Stimulated activated CD4-positive, alpha-beta T cell treated with anti-CD3 and anti-CD28 coated beads, Interleukin-4, amount 100 ng/mL, for 1 hour (primary cell): ENCODE measurements around the gene NUDT15.
"Not testable (repeated sequence)": the region's sequence is repeated elsewhere in the genome, so short reads cannot be mapped to it uniquely, and the experiment has no call there.

ENCODE experiments used
- DNase-seq: peaks from one replicate; pipeline ENCODE4 v3.0.0-alpha.2; 2020

The NUDT15 gene

DNA sequence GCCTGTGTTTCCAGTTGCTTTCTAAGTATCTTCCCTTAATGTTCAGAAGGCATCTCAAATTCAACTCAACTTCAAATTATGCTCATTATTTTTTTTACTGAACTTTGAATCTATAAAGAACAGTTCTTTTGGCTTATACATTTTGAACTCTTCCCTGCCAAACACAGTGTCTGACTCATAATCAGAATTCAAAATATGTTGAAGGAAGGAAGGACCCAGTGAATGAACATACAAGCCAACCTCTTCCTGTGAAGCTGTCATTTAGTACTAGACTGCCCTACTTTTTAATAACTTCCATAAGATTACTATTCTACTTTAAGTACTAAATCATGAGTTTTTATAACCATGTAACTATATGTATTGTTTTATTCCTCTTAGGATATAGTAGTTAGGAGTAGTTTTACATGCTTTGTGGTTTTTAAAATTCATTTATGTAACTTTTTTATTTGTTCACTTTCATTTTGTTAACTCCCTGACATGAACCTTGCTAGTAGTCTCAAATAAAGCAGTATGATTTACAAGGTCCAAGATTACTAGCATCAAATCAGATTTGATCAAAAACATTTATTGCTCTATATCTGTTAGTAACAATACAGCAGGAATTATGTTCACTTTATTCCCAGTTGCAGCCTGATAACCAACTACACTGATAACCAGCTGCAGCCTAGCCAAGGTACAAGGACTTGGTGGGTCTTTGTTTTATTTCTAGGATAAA is 6.4 kb downstream of the NUDT15 start:
- no peak for DNase-seq

DNA sequence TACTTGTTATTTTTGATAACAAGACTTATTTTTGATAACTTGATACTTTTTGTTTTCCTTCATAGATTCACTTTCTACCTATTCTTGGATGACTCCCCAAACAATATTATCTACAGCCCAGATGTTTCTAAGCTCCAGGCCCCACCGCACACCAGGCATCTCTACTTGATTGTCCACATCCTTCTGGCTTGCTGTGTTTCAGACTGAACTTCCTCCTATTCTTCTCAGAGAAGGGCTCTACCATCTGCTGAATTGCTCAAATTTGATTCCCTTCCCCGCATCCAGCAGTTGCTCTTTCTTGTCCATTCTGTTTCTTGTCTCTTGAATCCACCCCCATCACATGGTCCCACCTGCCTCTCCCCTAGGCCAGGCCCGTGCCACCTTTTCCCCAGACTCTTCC is 13.0 kb downstream of the NUDT15 start:
- DNase-seq = no peak

- no peak for DNase-seq
Observed at GRCh38 chr13:48054601-48055000, 17.1 kb downstream of the NUDT15 start.

DNA sequence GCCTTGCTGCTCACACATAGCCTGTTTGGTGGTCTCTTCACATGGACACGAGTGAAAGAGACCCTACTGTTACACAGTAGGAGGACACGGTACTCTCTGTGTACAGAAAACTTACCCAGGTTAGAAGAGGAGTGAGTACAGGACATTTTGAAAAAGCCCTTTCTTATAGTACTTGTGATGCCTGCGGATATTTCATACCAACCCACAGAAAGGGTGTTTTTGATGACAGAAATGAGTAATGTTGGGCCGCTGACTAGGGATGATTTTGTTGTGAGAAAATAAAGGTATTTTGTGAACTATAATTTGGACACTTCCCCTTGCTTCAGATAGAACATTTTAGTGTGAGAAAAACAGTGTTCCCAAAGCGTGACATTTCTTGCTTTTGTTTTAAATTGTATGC is 18.2 kb downstream of the NUDT15 start:
- no peak for DNase-seq

- DNase-seq = not testable (repeated sequence)
Observed at GRCh38 chr13:48058536-48058935, 21.0 kb downstream of the NUDT15 start.

GRCh38 chr13:48059951-48060350 is 22.4 kb downstream of the NUDT15 start:
- DNase-seq = not testable (repeated sequence)

DNA sequence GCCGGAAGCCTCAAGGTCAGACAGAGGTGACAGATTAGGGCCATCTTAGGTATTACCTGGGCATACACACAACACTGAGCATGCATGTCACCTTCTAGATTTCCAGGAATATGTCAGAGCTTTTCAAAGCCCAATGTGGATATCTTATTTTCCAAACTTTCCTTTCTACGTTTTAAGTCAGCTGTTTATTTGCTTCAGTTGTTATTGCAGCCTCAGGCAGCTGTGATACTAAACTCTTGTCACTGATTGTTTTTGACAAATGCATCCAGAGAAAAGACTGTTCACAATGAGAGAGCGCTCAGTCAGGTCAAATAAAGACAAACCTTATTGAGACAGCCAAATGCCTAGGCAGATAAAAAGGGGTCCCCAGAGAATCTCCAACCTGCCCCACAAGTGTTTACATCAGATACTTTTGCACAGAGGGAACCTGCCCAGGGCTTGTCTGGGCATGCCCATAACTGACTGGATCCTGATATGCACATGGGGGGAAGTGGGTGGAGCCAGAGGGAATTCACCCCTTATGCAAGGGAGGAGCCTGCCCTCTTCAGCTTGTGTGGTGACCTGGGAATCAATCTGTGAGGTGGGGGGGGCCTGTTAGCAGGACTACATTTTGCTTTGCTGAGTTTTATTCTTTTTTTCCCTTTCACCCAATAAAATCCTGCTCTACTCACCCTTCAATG is 28.9 kb downstream of the NUDT15 start:
- no peak for DNase-seq

DNA sequence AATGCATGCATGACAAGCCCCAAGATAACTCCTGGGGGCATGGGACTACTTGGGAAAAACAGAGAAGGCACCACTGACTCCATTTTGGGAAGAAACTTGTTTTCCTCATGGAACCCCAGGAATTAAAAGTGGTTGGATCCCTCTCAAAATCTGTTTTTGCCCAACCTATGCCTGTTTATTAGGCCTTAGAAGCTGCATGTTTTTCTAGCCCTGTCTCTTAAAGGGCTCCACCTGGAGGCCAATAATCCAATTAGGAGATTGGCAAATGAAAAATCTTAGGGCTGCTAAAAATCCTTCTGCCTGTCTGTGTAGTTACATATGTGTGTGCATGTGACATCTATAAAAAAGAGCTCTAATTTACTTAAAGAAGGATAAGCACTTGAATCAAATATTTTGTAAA is 30.5 kb downstream of the NUDT15 start:
- no peak for DNase-seq

DNA sequence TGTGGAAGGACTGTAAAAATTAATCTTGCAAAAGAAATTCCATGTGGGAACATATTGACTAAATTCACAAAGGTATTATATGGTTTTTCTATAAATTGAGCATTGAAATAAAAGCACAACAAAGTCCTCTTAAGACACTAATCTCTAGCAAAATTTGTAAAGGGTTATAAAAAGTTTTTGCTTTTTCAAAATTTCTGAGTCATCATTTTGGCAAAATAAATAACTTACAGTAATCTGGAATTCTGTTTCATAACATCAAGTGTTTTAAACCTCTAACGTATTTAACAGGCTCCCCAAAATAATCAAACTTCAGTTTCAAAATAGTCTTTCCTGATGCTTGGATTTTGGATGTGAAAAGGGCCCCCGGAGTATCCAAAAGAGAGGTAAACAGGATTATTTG is 31.4 kb downstream of the NUDT15 start:
- DNase-seq = no peak

- no peak for DNase-seq
Observed at GRCh38 chr13:48069573-48069972, 32.0 kb downstream of the NUDT15 start.

DNA sequence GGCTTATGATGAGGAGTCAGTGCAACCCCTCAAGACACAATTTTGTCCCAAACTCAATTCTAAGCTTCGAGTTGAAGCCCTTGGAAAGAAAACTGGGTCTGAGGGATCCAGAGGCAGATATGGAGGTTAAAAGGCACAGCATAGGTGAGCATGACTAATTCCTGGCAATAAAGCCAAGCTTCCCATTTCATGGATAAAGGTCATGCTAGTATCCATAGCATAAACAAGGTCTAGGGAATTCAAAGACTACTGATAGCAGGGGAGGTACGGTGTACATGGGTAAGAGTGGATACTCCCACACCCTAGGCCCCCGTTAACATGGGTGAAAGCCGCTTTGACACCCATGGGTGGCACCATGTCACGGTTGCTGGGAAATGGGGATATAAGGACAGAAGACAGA is 33.4 kb downstream of the NUDT15 start:
- no peak for DNase-seq

- DNase-seq = no peak
Observed at GRCh38 chr13:48072304-48072703, 34.8 kb downstream of the NUDT15 start.

DNA sequence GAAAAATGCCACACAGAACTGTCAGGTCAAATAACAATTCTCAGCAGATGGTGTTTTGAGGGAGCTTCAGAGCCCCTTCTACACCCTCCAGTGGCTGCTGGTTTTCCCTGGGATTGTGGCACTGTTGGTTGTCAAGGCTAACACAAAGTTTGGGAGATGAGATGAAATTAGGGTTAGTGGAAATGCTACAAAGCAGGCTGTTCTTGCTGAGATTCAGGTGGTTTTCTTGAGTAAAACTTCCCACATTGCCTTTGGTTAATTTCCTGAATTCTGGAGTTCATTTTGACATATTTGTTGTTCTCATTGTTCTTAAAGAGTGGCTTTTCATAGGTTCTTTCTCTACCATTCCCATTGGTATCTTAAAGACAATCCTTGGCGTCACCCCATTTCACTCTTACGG is 35.3 kb downstream of the NUDT15 start:
- no peak for DNase-seq

DNA sequence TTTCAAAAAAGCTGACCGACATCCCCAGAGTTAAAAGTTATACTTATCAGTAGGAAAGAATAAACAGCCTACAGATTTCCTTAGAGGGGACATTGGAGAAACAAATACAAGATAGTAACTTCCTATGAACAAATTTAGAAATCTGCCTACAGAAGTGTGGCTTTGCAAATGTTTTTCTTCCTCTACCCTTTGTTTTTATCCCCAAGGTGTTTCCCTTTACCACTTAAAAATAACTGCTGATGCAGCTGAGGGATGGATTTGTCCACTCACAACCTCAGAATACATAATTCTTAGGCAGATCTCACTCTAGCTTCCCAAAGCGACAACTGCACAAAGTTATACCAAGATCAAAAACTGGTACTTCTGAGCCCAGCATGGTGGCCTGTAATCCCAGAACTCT is 36.5 kb downstream of the NUDT15 start:
- no peak for DNase-seq

- no peak for DNase-seq
Observed at GRCh38 chr13:48078251-48078656, 40.7 kb downstream of the NUDT15 start.

DNA sequence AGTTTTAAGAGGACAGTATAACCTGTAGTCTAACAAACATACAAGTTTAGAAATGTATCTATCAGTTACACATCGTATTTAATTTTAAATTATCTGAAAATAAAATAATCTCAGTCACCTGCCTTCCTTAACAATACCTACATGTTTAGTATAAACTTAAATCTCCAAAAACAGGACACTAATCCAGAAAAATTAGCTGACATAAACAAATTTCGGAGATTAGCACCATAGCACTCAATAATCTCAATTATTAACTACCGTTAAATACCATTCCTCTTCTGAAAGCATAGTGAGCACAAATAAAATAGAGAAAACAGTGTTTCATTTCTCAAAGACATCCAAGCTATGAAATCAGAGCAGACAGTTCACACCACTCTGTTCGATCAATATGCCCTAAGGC is 44.2 kb downstream of the NUDT15 start:
- no peak for DNase-seq

GRCh38 chr13:48086272-48086671 is 48.7 kb downstream of the NUDT15 start:
- DNase-seq = no peak

DNA sequence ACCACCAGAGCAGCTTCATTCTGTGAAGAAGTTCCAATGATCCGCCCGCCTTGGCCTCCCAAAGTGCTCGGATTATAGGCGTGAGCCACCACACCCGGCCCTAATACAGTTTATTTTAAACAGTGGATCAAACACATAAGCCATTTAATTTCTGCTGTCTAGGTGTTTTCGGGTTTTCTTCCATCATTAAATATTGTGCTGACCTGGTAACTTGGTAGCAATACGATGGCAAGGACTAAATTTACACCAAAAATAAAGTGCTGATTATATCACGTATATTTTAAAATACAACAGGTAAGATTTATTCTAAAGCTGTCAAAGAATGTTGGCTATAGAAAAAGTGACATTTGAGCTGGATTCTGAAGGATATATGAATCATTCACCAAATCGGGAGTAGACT is 56.1 kb downstream of the NUDT15 start:
- no peak for DNase-seq

DNA sequence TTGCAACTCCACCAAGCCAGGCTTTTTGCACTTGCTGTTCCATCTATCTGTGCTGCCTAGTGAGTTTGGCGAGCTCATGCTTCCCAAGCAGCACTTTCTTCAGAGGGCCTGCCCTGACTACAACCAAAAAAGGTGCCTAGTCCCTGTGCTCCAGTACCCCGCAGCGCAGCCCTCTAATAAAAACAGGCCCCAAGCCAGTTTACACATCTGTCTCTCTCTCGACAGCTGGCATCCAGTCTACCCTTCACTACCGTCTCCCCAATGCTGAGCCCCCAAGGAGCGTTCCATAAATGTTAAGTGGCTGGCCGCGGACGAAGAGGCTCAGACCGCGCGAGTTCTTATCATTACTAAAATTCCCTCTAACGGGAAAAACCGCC is 56.9 kb downstream of the NUDT15 start:
- DNase-seq = no peak

DNA sequence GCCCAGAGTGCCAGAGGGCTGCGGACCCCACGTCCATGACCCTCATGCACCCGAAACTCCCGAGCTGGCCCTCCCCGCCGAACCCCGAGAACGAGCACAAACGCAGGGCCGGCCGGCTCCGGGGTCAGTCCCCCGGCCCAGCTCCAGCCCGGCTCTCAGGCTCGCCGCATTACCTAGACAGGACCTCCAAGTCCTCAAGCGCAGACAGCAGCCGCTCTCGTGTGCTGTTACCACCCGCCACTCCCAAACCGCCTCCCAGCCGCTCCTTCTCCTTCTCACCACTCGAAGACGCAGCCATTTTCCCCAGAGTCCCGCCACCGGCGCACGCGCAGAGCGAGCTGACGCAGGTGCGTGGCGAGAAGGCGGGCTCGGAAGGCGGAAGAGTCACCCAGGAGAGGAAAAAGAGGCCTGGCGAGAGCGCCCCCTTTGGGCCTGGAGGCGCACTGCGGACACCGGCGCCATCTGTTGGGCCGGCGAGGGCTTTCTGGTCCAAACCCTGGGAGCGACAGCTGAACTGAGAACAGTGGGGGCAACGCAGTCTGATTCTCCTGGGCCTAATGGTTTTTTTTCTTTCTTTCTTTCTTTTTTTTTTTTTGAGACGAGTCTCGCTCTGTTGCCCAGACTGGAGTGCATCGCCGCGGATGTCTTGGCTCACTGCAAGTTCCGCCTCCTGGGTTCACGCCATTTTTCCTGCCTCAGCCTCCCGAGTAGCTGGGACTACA is 57.4 kb downstream of the NUDT15 start, which contains the start of gene MED4:
Gene MED4, minus strand, starts transcription at position 324 of the 722 bp plus-strand sequence. Its CDS starts 26 bp downstream, at position 298.
- peak; percentile 98 for DNase-seq

GRCh38 chr13:48096670-48097069 is 59.1 kb downstream of the NUDT15 start:
- DNase-seq = no peak
